Measurements from ENCODE around the gene KRT5. TPM values are rescaled to one million over a fixed set of nuclear protein-coding genes. Genes with fewer than 3 reads are reported as not detected.

KRT5 gene
- total and polyA plus RNA-seq, 2 donors (not counting 3 experiments of a cell fraction or from before 2014, with no cell fraction given) = 0.32 to 0.86 TPM

GRCh38 chr12:52542785-52543318, 22.7 kb upstream of the KRT5 start:
- Histone ChIP-seq H3K4me1 (ENCODE audit: control insufficient read depth, extremely low read depth, insufficient read depth, low read length) (no peaks in the 10 kb centered on the region), H2AFZ (ENCODE audit: low read depth, low read length) (no peak overlapping the region), H3K27ac (ENCODE audit: insufficient read depth, low read depth, low read length) (no peak overlapping the region), H3K9me1 (replicated peaks; ENCODE audit: control insufficient read depth, extremely low read depth, insufficient read depth, low read length) (no peaks in the 10 kb centered on the region), H3K36me3 (ENCODE audit: control insufficient read depth in 2 of 2, extremely low read depth in 1 of 2, insufficient read depth in 2 of 2, low read length in 2 of 2) (no peaks in the 10 kb centered on the region), H3K79me2 (ENCODE audit: control insufficient read depth, insufficient read depth, low read length) (no peaks in the 10 kb centered on the region), H3K27me3 (ENCODE audit: control insufficient read depth in 2 of 2, insufficient read depth in 2 of 2, low read length in 2 of 2) (no peaks in the 10 kb centered on the region), H4K20me1 (replicated peaks; ENCODE audit: control insufficient read depth, extremely low read depth, insufficient read depth, low read length) (no peaks in the 10 kb centered on the region), H3K4me2 (ENCODE audit: insufficient read depth, low read length) (no peak overlapping the region), H3K4me3 (replicated peaks in 1 of 3; ENCODE audit: insufficient read depth in 1 of 3, low read depth in 1 of 3, low read length in 3 of 3) (no peak overlapping the region), H3K9me3 (replicated peaks; ENCODE audit: control insufficient read depth, insufficient read depth, low read length) (no peaks in the 10 kb centered on the region), H3K9ac (replicated peaks; ENCODE audit: extremely low read depth, insufficient read depth, low read length) (no peak overlapping the region)
- FAIRE-seq (no peak), DNase-seq (ENCODE audit: low read depth, low spot score) (no peak)
- no TSS peak for BruUV-seq (replicated peaks)
- dilution Hi-C loops (cut with MboI; ENCODE audit: extremely low pct_ligation_motif_present, low sequenced_read_pairs) (no loop called here), intact Hi-C loops (cut with micrococcal nuclease) (no loop called here)
- POLR2A ChIA-PET = no interaction called here
- TF ChIP-seq POLR2AphosphoS5 (IDR thresholded peaks at IDR 0.05; ENCODE audit: insufficient read depth, low read depth, low read length) (no peak), FOS (IDR thresholded peaks at IDR 0.05; ENCODE audit: borderline replicate concordance, insufficient read depth, low read length) (no peak), GATA2 (IDR thresholded peaks at IDR 0.05; ENCODE audit: insufficient read depth, insufficient read length, low read depth, low read length) (no peak), EZH2 (IDR thresholded peaks at IDR 0.05; ENCODE audit: borderline replicate concordance, low read depth, low read length, severe bottlenecking) (no peak), MYC (IDR thresholded peaks at IDR 0.05; ENCODE audit: low read depth, low read length) (no peak)
- CTCF ChIA-PET = no interaction called here

GRCh38 chr12:52542157-52542556, 22.0 kb upstream of the KRT5 start:
- Histone ChIP-seq H2AFZ (ENCODE audit: low read depth, low read length) (no peak overlapping the region), H3K36me3 (ENCODE audit: control insufficient read depth in 2 of 2, extremely low read depth in 1 of 2, insufficient read depth in 2 of 2, low read length in 2 of 2) (no peaks in the 10 kb centered on the region), H4K20me1 (replicated peaks; ENCODE audit: control insufficient read depth, extremely low read depth, insufficient read depth, low read length) (no peaks in the 10 kb centered on the region), H3K79me2 (ENCODE audit: control insufficient read depth, insufficient read depth, low read length) (no peaks in the 10 kb centered on the region), H3K27ac (ENCODE audit: insufficient read depth, low read depth, low read length) (no peak overlapping the region), H3K4me1 (ENCODE audit: control insufficient read depth, extremely low read depth, insufficient read depth, low read length) (no peaks in the 10 kb centered on the region), H3K9me1 (replicated peaks; ENCODE audit: control insufficient read depth, extremely low read depth, insufficient read depth, low read length) (no peaks in the 10 kb centered on the region), H3K9ac (replicated peaks; ENCODE audit: extremely low read depth, insufficient read depth, low read length) (no peak overlapping the region), H3K27me3 (ENCODE audit: control insufficient read depth in 2 of 2, insufficient read depth in 2 of 2, low read length in 2 of 2) (no peaks in the 10 kb centered on the region), H3K4me2 (ENCODE audit: insufficient read depth, low read length) (no peak overlapping the region), H3K9me3 (replicated peaks; ENCODE audit: control insufficient read depth, insufficient read depth, low read length) (no peaks in the 10 kb centered on the region), H3K4me3 (replicated peaks in 1 of 3; ENCODE audit: insufficient read depth in 1 of 3, low read depth in 1 of 3, low read length in 3 of 3) (no peak overlapping the region)
- POLR2A ChIA-PET = no interaction called here
- TF ChIP-seq POLR2AphosphoS5 (IDR thresholded peaks at IDR 0.05; ENCODE audit: insufficient read depth, low read depth, low read length) (no peak), JUN (IDR thresholded peaks at IDR 0.05; ENCODE audit: borderline replicate concordance, insufficient read depth, insufficient read length, low read depth) (no peak), POLR2A (IDR thresholded peaks at IDR 0.05; ENCODE audit: low read depth, low read length) (no peak)
- dilution Hi-C loops (cut with MboI; ENCODE audit: extremely low pct_ligation_motif_present, low sequenced_read_pairs) (no loop called here), intact Hi-C loops (cut with micrococcal nuclease) (no loop called here)
- CTCF ChIA-PET = no interaction called here
- BruUV-seq (replicated peaks) = no TSS peak
- DNase-seq (ENCODE audit: low read depth, low spot score) (no peak), FAIRE-seq (no peak)
